OCI-M1 (cell line): ENCODE measurements around the gene SERPINE2.
"Not testable (repeated sequence)": the region's sequence is repeated elsewhere in the genome, so short reads cannot be mapped to it uniquely, and the experiment has no call there.

Experiments used
- DNase-seq: peaks from one replicate; lab custom pipeline; 2025; lab: John Stamatoyannopoulos, UW

SERPINE2 gene

GRCh38 chr2:224014336-224014735, 24.8 kb downstream of the SERPINE2 start:
- DNase-seq = no peak

GRCh38 chr2:224011837-224012236, 27.2 kb downstream of the SERPINE2 start:
- DNase-seq = no peak

- DNase-seq = peak; percentile 71
Measured at GRCh38 chr2:224009605-224010315, 29.3 kb downstream of the SERPINE2 start.

GRCh38 chr2:224008702-224009261, 30.3 kb downstream of the SERPINE2 start:
- peak; percentile 65 for DNase-seq

GRCh38 chr2:224004105-224004695, 34.9 kb downstream of the SERPINE2 start:
- DNase-seq = no peak

GRCh38 chr2:224000662-224001061, 38.4 kb downstream of the SERPINE2 start:
- not testable (repeated sequence) for DNase-seq

GRCh38 chr2:223999862-224000261, 39.2 kb downstream of the SERPINE2 start:
- no peak for DNase-seq

GRCh38 chr2:223998948-223999347, 40.1 kb downstream of the SERPINE2 start:
- no peak for DNase-seq

GRCh38 chr2:223997938-223998337, 41.1 kb downstream of the SERPINE2 start:
- DNase-seq = peak; percentile 19

- no peak for DNase-seq
Measured at GRCh38 chr2:223996391-223996790, 42.7 kb downstream of the SERPINE2 start.

GRCh38 chr2:223995569-223995968, 43.5 kb downstream of the SERPINE2 start:
- peak; percentile 83 for DNase-seq

GRCh38 chr2:223994562-223995162, 44.4 kb downstream of the SERPINE2 start:
- DNase-seq = no peak

- peak; percentile 85 for DNase-seq
Measured at GRCh38 chr2:223993634-223994232, 45.4 kb downstream of the SERPINE2 start.

- no peak for DNase-seq
Measured at GRCh38 chr2:223991611-223992010, 47.5 kb downstream of the SERPINE2 start.

- DNase-seq = no peak
Measured at GRCh38 chr2:223989856-223990232, 49.2 kb downstream of the SERPINE2 start.

- DNase-seq = peak; percentile 10
Measured at GRCh38 chr2:223989206-223989855, 49.8 kb downstream of the SERPINE2 start.

GRCh38 chr2:223981241-223981640, 57.8 kb downstream of the SERPINE2 start:
- no peak for DNase-seq

- no peak for DNase-seq
Measured at GRCh38 chr2:223980803-223981202, 58.3 kb downstream of the SERPINE2 start.

- DNase-seq = no peak
Measured at GRCh38 chr2:223980397-223980735, 58.7 kb downstream of the SERPINE2 start.

- DNase-seq = no peak
Measured at GRCh38 chr2:223979730-223980396, 59.2 kb downstream of the SERPINE2 start.

GRCh38 chr2:223978451-223978850, 60.6 kb downstream of the SERPINE2 start:
- no peak for DNase-seq
